ENCODE measurements around the gene RPS27A.
"Not testable (repeated sequence)": the region's sequence is repeated elsewhere in the genome, so short reads cannot be mapped to it uniquely, and the experiment has no call there.

The RPS27A gene

GRCh38 chr2:55239656-55240222 is 7.3 kb downstream of the RPS27A start:
- no peak for DNase-seq (ENCODE audit: low read depth)

- DNase-seq (ENCODE audit: low read depth): not testable (repeated sequence)
Measured at GRCh38 chr2:55241582-55241981, 9.1 kb downstream of the RPS27A start.

- no peak for DNase-seq (ENCODE audit: low read depth)
Measured at GRCh38 chr2:55242617-55243016, 10.1 kb downstream of the RPS27A start.

GRCh38 chr2:55245411-55245810 is 12.9 kb downstream of the RPS27A start:
- no peak for DNase-seq (ENCODE audit: low read depth)

- no peak for DNase-seq (ENCODE audit: low read depth)
Measured at GRCh38 chr2:55247025-55247424, 14.5 kb downstream of the RPS27A start.

- DNase-seq (ENCODE audit: low read depth): no peak
Measured at GRCh38 chr2:55252832-55253231, 20.3 kb downstream of the RPS27A start.

- not testable (repeated sequence) for DNase-seq (ENCODE audit: low read depth)
Measured at GRCh38 chr2:55259586-55259985, 27.1 kb downstream of the RPS27A start.

- DNase-seq (ENCODE audit: low read depth): no peak
Measured at GRCh38 chr2:55268288-55268906, 35.9 kb downstream of the RPS27A start.

GRCh38 chr2:55268907-55269644 is 36.6 kb downstream of the RPS27A start, which contains the start of gene MTIF2:
Gene MTIF2, minus strand, starts transcription at chr2:55269231. Its CDS starts 5,373 bp downstream, at chr2:55263858.
- DNase-seq (ENCODE audit: low read depth): peak; percentile 90

GRCh38 chr2:55269645-55269990 is 37.1 kb downstream of the RPS27A start:
- no peak for DNase-seq (ENCODE audit: low read depth)

GRCh38 chr2:55274346-55274745 is 41.9 kb downstream of the RPS27A start:
- DNase-seq (ENCODE audit: low read depth): not testable (repeated sequence)

- DNase-seq (ENCODE audit: low read depth): no peak
Measured at GRCh38 chr2:55277310-55277709, 44.8 kb downstream of the RPS27A start.

GRCh38 chr2:55279214-55279835 is 46.8 kb downstream of the RPS27A start:
- not testable (repeated sequence) for DNase-seq (ENCODE audit: low read depth)

GRCh38 chr2:55279859-55280424 is 47.5 kb downstream of the RPS27A start:
- DNase-seq (ENCODE audit: low read depth): not testable (repeated sequence)

- not testable (repeated sequence) for DNase-seq (ENCODE audit: low read depth)
Measured at GRCh38 chr2:55280851-55281546, 48.5 kb downstream of the RPS27A start.

GRCh38 chr2:55282110-55282917 is 49.8 kb downstream of the RPS27A start:
- DNase-seq (ENCODE audit: low read depth): peak; percentile 84

- no peak for DNase-seq (ENCODE audit: low read depth)
Measured at GRCh38 chr2:55283083-55283482, 50.6 kb downstream of the RPS27A start.

Data from activated T-cell treated with anti-CD3 and anti-CD28 coated beads for 48 hours (primary cell).